ENCODE measurements around the gene RALGAPA1. TPM values are rescaled to one million over a fixed set of nuclear protein-coding genes. Genes with fewer than 3 reads are reported as not detected.

Gene RALGAPA1
- total and polyA plus RNA-seq, 9 of the 15 experiments (the other 6 are each of a cell fraction or from before 2014, with no cell fraction given), result 2.5 to 16.3 (median 6.2) TPM

- TF ChIP-seq USF1 (CRISPR knock-in tag; IDR thresholded peaks at IDR 0.05) (0 out of 2 replicates have a peak, but pooled peaks have one; percentile 60), POLR2G (IDR thresholded peaks at IDR 0.05; ENCODE audit: low read depth, low read length) (no peak), C11orf30 (IDR thresholded peaks at IDR 0.05; ENCODE audit: low read depth) (no peak), TAF1 (IDR thresholded peaks at IDR 0.05; ENCODE audit: control insufficient read depth, extremely low read depth, insufficient read depth, low read length, severe bottlenecking) (no peak), ZNF347 (CRISPR knock-in tag; IDR thresholded peaks at IDR 0.05; ENCODE audit: low read depth) (no peak), ZBED1 (IDR thresholded peaks at IDR 0.05) (no peak), TBL1XR1 (IDR thresholded peaks at IDR 0.05; ENCODE audit: low read length in 2 of 2) (no peak), CHCHD3 (CRISPR knock-in tag; IDR thresholded peaks at IDR 0.05) (no peak), HINFP (tag; conservative IDR thresholded peaks at IDR 0.05; ENCODE audit: low read depth) (peak; percentile 72; the same call in 1 of the 2 replicates), BHLHE40 (IDR thresholded peaks at IDR 0.05; ENCODE audit: low read length) (no peak), CGGBP1 (CRISPR knock-in tag; IDR thresholded peaks at IDR 0.05) (no peak), PCBP1 (IDR thresholded peaks at IDR 0.05; ENCODE audit: low read depth, low read length, poor library complexity, severe bottlenecking) (no peak), EZH2 (IDR thresholded peaks at IDR 0.05; ENCODE audit: borderline replicate concordance, low read depth, low read length) (no peak), E2F8 (IDR thresholded peaks at IDR 0.05; ENCODE audit: low read depth, partially characterized antibody) (peak; percentile 30), TRIM25 (IDR thresholded peaks at IDR 0.05; ENCODE audit: borderline replicate concordance) (no peak), BCOR (IDR thresholded peaks at IDR 0.05) (no peak), ZFP91 (CRISPR knock-in tag; IDR thresholded peaks at IDR 0.05) (peak; percentile 81), DPF2 (IDR thresholded peaks at IDR 0.05) (no peak), MIER1 (IDR thresholded peaks at IDR 0.05; ENCODE audit: low read depth) (peak; percentile 99), MAFK (IDR thresholded peaks at IDR 0.05; ENCODE audit: low read length) (no peak), NFIC (IDR thresholded peaks at IDR 0.05) (no peak)
Measured at GRCh38 chr14:35534873-35535482, 274.1 kb downstream of the RALGAPA1 start (continued).

Measured in K562 (cell line).